GM12864 (cell line): ENCODE results near the gene IFT80.
"Not testable (repeated sequence)": the region's sequence is repeated elsewhere in the genome, so short reads cannot be mapped to it uniquely, and the experiment has no call there.

Experiments used
- DNase-seq: peaks from one replicate; pipeline ENCODE4 v3.0.0-alpha.2; 2011; ENCODE audit warnings: low read depth
- H3K4me3 ChIP-seq: 2 replicates; pipeline ENCODE4 v1.5.1; 2011; ENCODE audit warnings: mild to moderate bottlenecking, low read depth, low read length, control low read depth
- TF ChIP-seq, protein P1 (sequence below): IDR thresholded peaks from 2 replicates; pipeline ENCODE4 v1.5.1; 2011; ENCODE audit warnings: low read depth, mild to moderate bottlenecking, moderate library complexity, low read length, control low read depth, inconsistent platforms; ENCODE audit errors: missing control alignments

IFT80 gene

DNA sequence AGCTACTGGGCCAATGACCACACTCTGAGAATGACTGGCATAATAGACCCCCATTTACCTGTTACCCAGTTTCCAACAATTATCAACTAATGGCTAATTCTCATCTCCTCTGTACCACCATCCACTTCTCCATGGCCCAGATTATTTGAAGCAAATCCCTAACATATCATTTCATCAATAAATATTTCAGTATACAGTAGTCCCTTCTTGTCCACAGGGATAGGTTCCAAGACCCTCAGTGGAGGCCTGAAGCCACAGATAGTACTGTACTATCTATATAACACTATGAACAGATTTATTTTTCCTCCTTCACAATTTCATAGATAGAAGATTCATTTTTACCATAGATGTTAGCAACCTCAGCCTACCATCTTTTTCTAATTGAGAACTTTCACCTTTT is 68.3 kb downstream of the IFT80 start:
- DNase-seq = no peak
- TF ChIP-seq, protein P1, sequence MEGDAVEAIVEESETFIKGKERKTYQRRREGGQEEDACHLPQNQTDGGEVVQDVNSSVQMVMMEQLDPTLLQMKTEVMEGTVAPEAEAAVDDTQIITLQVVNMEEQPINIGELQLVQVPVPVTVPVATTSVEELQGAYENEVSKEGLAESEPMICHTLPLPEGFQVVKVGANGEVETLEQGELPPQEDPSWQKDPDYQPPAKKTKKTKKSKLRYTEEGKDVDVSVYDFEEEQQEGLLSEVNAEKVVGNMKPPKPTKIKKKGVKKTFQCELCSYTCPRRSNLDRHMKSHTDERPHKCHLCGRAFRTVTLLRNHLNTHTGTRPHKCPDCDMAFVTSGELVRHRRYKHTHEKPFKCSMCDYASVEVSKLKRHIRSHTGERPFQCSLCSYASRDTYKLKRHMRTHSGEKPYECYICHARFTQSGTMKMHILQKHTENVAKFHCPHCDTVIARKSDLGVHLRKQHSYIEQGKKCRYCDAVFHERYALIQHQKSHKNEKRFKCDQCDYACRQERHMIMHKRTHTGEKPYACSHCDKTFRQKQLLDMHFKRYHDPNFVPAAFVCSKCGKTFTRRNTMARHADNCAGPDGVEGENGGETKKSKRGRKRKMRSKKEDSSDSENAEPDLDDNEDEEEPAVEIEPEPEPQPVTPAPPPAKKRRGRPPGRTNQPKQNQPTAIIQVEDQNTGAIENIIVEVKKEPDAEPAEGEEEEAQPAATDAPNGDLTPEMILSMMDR = no peak
- H3K4me3 ChIP-seq = no peak overlapping the region

DNA sequence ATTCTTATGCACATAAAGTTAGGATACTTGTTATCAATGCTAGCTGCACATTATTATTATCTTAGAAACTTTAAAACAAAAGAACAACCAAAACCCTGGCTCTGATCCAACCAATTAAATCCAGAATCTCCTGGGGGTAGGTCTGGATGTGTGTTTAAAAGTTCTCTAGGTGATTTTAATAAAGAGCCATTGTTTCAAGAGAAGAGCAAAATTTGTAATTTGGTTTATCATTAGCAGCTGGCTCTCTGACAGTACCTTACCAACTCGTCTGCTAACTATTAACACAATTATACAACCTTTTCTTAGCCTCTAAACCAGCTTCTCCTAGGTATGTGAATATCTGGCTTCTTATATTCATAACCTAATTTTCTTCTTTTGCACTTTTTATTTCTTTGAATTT is 68.9 kb downstream of the IFT80 start:
- no peak overlapping the region for H3K4me3 ChIP-seq
- no peak for DNase-seq
- TF ChIP-seq, protein P1 = no peak

DNA sequence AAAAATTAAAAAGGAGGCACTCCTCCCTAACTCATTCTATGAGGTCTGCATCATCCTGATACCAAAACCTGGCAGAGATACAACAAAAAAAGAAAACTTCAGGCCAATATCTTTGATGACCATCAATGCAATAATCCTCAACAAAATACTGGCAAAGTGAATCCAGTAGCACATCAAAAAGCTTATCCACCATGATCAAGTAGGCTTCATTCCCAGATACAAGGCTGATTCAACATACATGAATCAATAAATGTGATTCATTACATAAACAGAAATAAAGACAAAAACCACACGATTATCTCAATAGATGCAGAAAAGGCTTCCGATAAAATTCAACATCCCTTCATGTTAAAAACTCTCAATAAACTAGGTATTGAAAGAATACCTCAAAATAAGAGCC is 72.7 kb downstream of the IFT80 start:
- H3K4me3 ChIP-seq, DNase-seq: not testable (repeated sequence)

DNA sequence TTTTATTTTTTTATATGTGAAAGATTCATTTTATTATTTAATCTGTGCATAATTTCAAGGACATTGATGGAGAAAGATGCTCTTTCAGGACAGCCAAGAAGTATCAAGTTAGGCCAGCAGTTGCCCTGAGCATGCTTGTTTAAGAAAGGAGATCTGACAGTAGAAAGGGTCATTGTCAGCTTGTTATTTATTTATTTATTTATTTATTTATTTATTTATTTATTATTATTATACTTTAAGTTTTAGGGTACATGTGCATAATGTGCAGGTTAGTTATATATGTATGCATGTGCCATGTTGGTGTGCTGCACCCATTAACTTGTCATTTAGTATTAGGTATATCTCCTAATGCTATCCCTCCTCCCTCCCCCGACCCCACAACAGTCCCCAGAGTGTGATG is 77.2 kb downstream of the IFT80 start:
- DNase-seq, H3K4me3 ChIP-seq: not testable (repeated sequence)

DNA sequence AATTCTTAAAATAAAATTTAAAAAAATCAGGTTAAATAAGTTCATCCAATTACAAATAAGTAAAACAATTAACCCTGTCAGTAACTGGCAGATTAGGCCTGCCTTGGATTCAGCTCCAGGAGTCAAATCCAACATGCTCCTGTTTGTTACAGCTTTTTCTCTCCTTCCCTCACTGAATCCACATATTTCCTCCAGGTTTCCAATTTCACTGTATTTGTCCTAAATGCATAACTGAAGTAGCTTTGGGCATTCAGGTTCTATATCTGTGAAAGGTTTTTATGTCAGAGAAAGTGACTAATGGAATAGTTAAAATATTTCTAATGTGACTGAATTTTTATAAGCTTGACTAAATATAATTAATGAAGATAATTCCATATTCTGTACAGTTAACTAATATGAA is 79.7 kb downstream of the IFT80 start:
- TF ChIP-seq, protein P1 = no peak
- H3K4me3 ChIP-seq = no peak overlapping the region
- no peak for DNase-seq

DNA sequence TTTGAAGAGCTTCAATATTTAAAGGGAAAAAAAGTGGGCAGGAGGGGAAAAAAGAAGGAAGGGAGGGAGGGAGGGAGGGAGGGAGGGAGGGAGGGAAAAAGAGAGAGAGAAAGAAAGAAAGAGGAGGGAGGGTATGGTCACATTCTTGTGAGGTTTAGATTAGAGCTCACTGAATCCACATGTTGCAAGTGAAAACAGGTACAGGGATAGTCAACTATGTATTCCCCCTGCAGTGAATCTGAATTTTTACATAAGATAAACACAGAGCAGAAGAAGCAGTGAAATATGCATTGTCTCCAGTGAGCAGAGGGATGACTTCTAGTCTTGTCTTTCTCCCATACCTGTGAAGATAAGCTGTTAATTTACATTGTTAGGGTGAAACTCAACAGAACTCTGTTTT is 84.0 kb downstream of the IFT80 start:
- no peak for DNase-seq
- TF ChIP-seq, protein P1 = no peak
- H3K4me3 ChIP-seq = no peak overlapping the region

DNA sequence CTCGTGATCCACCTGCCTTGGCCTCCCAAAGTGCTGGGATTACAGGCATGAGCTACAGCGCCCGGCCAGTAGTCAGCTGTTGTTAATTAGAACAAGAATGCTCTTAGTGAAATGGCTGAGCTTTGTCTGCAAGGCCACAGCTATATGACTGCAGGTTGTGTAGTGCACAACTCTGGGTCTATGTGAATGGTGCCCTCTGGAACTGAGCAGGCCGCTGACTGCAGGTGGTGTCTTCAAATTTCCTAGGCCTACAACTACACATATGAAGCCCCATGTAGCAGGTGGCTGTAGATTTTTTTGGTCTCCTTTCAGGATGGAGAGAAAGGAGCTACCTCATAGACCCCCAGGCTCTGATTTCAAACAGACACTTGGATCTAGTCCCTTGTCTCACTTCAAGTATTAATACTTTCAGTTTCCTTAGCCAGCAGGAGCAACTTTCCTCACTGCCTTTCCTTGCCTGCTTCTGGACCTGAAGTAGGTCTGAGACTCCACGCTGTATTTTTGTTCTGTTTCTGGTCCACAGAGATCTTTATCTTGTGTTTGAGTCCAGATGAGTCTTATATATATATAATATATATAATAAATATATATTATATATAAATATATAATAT is 86.9 kb downstream of the IFT80 start:
- DNase-seq = no peak
- H3K4me3 ChIP-seq = no peak overlapping the region
- TF ChIP-seq, protein P1 = no peak

DNA sequence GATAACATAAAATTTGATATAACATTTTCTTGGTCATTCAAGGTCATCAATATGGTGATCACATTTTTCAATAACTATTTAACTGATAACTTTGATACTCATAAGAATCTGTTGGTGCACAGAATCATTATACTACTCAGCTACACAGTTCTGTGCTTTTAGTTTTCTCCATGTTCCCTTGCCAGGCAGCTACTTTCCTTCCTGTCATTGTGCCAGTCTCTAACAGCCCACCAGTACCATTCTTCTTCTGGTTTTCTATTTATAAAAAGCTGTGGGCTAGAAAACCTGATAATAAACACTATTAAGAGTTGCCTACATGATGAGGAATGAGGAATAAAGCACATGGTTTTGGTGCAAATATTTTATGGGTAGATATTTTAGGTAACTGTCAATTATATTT is 96.2 kb downstream of the IFT80 start:
- no peak overlapping the region for H3K4me3 ChIP-seq
- TF ChIP-seq, protein P1 = no peak
- DNase-seq = no peak
